Upper lobe of right lung (tissue), 1 donor: ENCODE measurements around the gene ANKEF1. TPM values are rescaled to one million over a fixed set of nuclear protein-coding genes. Genes with fewer than 3 reads are reported as not detected.
A peak's percentile ranks its signal among the peaks of the same experiment; 100 is the strongest.

Experiments used
- ATAC-seq: fragments of 200-7000 bp; cut with Tn5 transposase; one replicate; pipeline ENCODE4 v1.9.1; 2020; ENCODE audit warnings: mild to moderate bottlenecking, moderate library complexity
- DNase-seq: peaks from one replicate; pipeline ENCODE4 v3.0.0-alpha.2; 2020
- H3K27ac ChIP-seq: fragments of 200-600 bp; one replicate; pipeline ENCODE4 v1.8.0; 2022
- H3K27me3 ChIP-seq: fragments of 200-600 bp; one replicate; pipeline ENCODE4 v1.8.0; 2022; ENCODE audit warnings: mild to moderate bottlenecking
- H3K36me3 ChIP-seq: fragments of 200-600 bp; one replicate; pipeline ENCODE4 v1.8.0; 2022
- H3K4me1 ChIP-seq: fragments of 200-600 bp; one replicate; pipeline ENCODE4 v1.8.0; 2022
- H3K4me3 ChIP-seq: fragments of 200-600 bp; one replicate; pipeline ENCODE4 v1.8.0; 2022; ENCODE audit warnings: mild to moderate bottlenecking
- H3K9me3 ChIP-seq: fragments of 200-600 bp; one replicate; pipeline ENCODE4 v1.8.0; 2022
- CTCF ChIP-seq: fragments of 200-600 bp; IDR thresholded peaks from one replicate; pipeline ENCODE4 v1.8.0; 2022; ENCODE audit warnings: antibody characterized with exemption
- intact Hi-C: fragments of 100-400 bp; cut with DNase I; formaldehyde crosslinking; loops from one replicate; pipeline ENCODE4 v1.11.0; 2022
- long read RNA-seq: library from polyadenylated mRNA; unstranded; transcript quantifications from one replicate; pipeline ENCODE4 v2.0.0, GENCODE V29; 2021
- total RNA-seq: library from RNA; stranded (reverse); fragmentation: NEBNext Ultra II Directional; extraction: Animal tissue kit (Norgen Biotek cat#: 25700); gene quantifications from one replicate; pipeline ENCODE4 v1.2.1, GENCODE V29; 2021
- donor health status: DM: no; HTN: yes; CAD: no; lungs with severe emphysema.

Gene ANKEF1
- total RNA-seq = 4.0 TPM
- long read RNA-seq, full-length matches to known transcripts = 7 of 11 reads
- long read RNA-seq, partial matches to known transcripts = 4 of 11 reads
- long read RNA-seq, other reads (novel, unspliced or antisense) = 0 of 11 reads

GRCh38 chr20:10034717-10035571, at the start of gene ANKEF1:
Gene ANKEF1, plus strand, starts transcription at chr20:10034987. Its CDS starts 3,315 bp downstream, at chr20:10038302.
- DNase-seq = peak; percentile 94
- TF ChIP-seq CTCF = no peak
- peak within 1 kb of the TSS; percentile 68 for H3K27ac ChIP-seq

GRCh38 chr20:9985281-9985680, 49.5 kb upstream of the ANKEF1 start:
- no peak for TF ChIP-seq CTCF
- Histone ChIP-seq H3K4me3 (no peak overlapping the region), H3K9me3 (no peaks in the 10 kb centered on the region), H3K4me1 (no peaks in the 10 kb centered on the region), H3K36me3 (no peaks in the 10 kb centered on the region), H3K27me3 (no peaks in the 10 kb centered on the region), H3K27ac (no peak overlapping the region)
- intact Hi-C loops = no loop called here
- DNase-seq (no peak), ATAC-seq (no peak)

More at GRCh38 chr20:10034717-10035571, at the start of gene ANKEF1:
- H3K9me3 ChIP-seq = no peaks in the 10 kb centered on the region
- peak; percentile 99 for ATAC-seq
- intact Hi-C loops = no loop called here
- no peaks in the 10 kb centered on the region for H3K36me3 ChIP-seq
- H3K4me3 ChIP-seq = peak within 1 kb of the TSS; percentile 69
- no peaks in the 10 kb centered on the region for H3K27me3 ChIP-seq
- H3K4me1 ChIP-seq = no peaks in the 10 kb centered on the region

GRCh38 chr20:9985773-9986172, 49.0 kb upstream of the ANKEF1 start:
- Histone ChIP-seq H3K4me1 (no peaks in the 10 kb centered on the region), H3K36me3 (no peaks in the 10 kb centered on the region), H3K4me3 (peak overlapping the region; percentile 17), H3K27ac (no peak overlapping the region), H3K9me3 (no peaks in the 10 kb centered on the region), H3K27me3 (no peaks in the 10 kb centered on the region)
- intact Hi-C loops = no loop called here
- ATAC-seq = peak; percentile 52
- no peak for DNase-seq
- no peak for TF ChIP-seq CTCF

- no peak overlapping the region for H3K27ac ChIP-seq
- H3K36me3 ChIP-seq = no peaks in the 10 kb centered on the region
- intact Hi-C loops = no loop called here
- H3K4me3 ChIP-seq = no peak overlapping the region
- H3K27me3 ChIP-seq = no peaks in the 10 kb centered on the region
- no peak for DNase-seq
- H3K9me3 ChIP-seq = no peaks in the 10 kb centered on the region
- H3K4me1 ChIP-seq = no peaks in the 10 kb centered on the region
- peak; percentile 74 for ATAC-seq
- TF ChIP-seq CTCF = no peak
These were observed 45.6 kb upstream of the ANKEF1 start for GRCh38 chr20:9989066-9989724.

- H3K27ac ChIP-seq = no peak overlapping the region
- DNase-seq (no peak), ATAC-seq (peak; percentile 65)
- no peaks in the 10 kb centered on the region for H3K27me3 ChIP-seq
- H3K4me3 ChIP-seq = no peak overlapping the region
- no peaks in the 10 kb centered on the region for H3K36me3 ChIP-seq
- H3K9me3 ChIP-seq = no peaks in the 10 kb centered on the region
- TF ChIP-seq CTCF = no peak
- no peaks in the 10 kb centered on the region for H3K4me1 ChIP-seq
- intact Hi-C loops = no loop called here
These were observed 41.6 kb upstream of the ANKEF1 start for GRCh38 chr20:9993137-9993536.
